ENCODE data around the gene IL22RA1.

IL22RA1 gene

DNA sequence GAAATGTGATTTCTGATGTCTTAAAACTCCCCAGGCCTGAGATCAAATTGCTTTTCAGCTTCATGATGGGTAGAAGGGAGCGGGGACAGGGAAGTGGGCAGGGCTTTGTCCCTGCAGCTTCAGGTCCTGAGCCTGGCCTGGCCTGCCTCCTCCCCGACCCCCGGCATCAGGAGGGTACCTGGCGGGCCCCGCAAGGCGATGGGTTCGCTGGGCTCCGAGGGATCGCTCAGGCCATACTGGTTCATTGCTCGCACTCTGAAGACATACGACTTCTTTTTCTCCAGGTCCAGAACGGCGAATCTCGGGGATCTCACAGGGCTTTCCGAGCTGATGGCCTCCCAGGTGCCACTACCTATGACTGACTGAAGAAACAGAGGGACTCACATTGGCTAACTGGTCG, 56.5 kb downstream of the IL22RA1 start:
- H3K4me2 ChIP-seq (ENCODE audit: low read length), result no peak overlapping the region
- H3K4me3 ChIP-seq (ENCODE audit: low read depth, low read length, poor library complexity, severe bottlenecking), result no peak overlapping the region
- peaks cover 13% of the 10 kb centered on the region; the same call in 1 of the 2 replicates for H3K27me3 ChIP-seq (ENCODE audit: insufficient read depth, low read length)
- H3K9me2 ChIP-seq (ENCODE audit: low read depth, low read length), result no peaks in the 10 kb centered on the region
- no peaks in the 10 kb centered on the region for H3K9me3 ChIP-seq (ENCODE audit: low read length)
- no peak overlapping the region for H3K9ac ChIP-seq (ENCODE audit: low read length)
- TF ChIP-seq, protein P1, sequence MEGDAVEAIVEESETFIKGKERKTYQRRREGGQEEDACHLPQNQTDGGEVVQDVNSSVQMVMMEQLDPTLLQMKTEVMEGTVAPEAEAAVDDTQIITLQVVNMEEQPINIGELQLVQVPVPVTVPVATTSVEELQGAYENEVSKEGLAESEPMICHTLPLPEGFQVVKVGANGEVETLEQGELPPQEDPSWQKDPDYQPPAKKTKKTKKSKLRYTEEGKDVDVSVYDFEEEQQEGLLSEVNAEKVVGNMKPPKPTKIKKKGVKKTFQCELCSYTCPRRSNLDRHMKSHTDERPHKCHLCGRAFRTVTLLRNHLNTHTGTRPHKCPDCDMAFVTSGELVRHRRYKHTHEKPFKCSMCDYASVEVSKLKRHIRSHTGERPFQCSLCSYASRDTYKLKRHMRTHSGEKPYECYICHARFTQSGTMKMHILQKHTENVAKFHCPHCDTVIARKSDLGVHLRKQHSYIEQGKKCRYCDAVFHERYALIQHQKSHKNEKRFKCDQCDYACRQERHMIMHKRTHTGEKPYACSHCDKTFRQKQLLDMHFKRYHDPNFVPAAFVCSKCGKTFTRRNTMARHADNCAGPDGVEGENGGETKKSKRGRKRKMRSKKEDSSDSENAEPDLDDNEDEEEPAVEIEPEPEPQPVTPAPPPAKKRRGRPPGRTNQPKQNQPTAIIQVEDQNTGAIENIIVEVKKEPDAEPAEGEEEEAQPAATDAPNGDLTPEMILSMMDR (IDR thresholded peaks at IDR 0.05; ENCODE audit: low read length), result no peak
- TF ChIP-seq EZH2 (IDR thresholded peaks at IDR 0.05; ENCODE audit: borderline replicate concordance, low read length), result no peak
- no peaks in the 10 kb centered on the region for H3K36me3 ChIP-seq (ENCODE audit: insufficient read depth, low read length)
- no peaks in the 10 kb centered on the region for H3F3A ChIP-seq (ENCODE audit: insufficient read depth, low read length)
- H4K20me1 ChIP-seq (ENCODE audit: insufficient read depth, low read length), result no peaks in the 10 kb centered on the region
- no peaks in the 10 kb centered on the region for H3K4me1 ChIP-seq (ENCODE audit: insufficient read depth, low read length, severe bottlenecking)
- H2AFZ ChIP-seq (ENCODE audit: low read length), result no peak overlapping the region
- no peaks in the 10 kb centered on the region for H3K79me2 ChIP-seq (ENCODE audit: insufficient read depth, low read length)
- no peak overlapping the region for H3K27ac ChIP-seq (ENCODE audit: low read depth, low read length, poor library complexity, severe bottlenecking)

- Histone ChIP-seq H3K9me2 (ENCODE audit: low read depth, low read length) (no peaks in the 10 kb centered on the region), H3K9me3 (ENCODE audit: low read length) (no peaks in the 10 kb centered on the region), H3K27me3 (ENCODE audit: insufficient read depth, low read length) (0 out of 2 replicates have a peak, but pooled peaks cover 10% of the 10 kb centered on the region), H2AFZ (ENCODE audit: low read length) (no peak overlapping the region), H3K36me3 (ENCODE audit: insufficient read depth, low read length) (no peaks in the 10 kb centered on the region), H3F3A (ENCODE audit: insufficient read depth, low read length) (no peaks in the 10 kb centered on the region), H3K4me2 (ENCODE audit: low read length) (no peak overlapping the region), H3K4me3 (ENCODE audit: low read depth, low read length, poor library complexity, severe bottlenecking) (no peak overlapping the region), H3K9ac (ENCODE audit: low read length) (no peak overlapping the region), H3K4me1 (ENCODE audit: insufficient read depth, low read length, severe bottlenecking) (no peaks in the 10 kb centered on the region), H4K20me1 (ENCODE audit: insufficient read depth, low read length) (no peaks in the 10 kb centered on the region), H3K27ac (ENCODE audit: low read depth, low read length, poor library complexity, severe bottlenecking) (no peak overlapping the region), H3K79me2 (ENCODE audit: insufficient read depth, low read length) (no peaks in the 10 kb centered on the region)
- no peak for TF ChIP-seq EZH2 (IDR thresholded peaks at IDR 0.05; ENCODE audit: borderline replicate concordance, low read length)
- TF ChIP-seq, protein P1 (IDR thresholded peaks at IDR 0.05; ENCODE audit: low read length), result no peak
Observed at GRCh38 chr1:24085546-24085945, 57.4 kb downstream of the IL22RA1 start.

- H3F3A ChIP-seq (ENCODE audit: insufficient read depth, low read length), result no peaks in the 10 kb centered on the region
- no peak overlapping the region for H3K27ac ChIP-seq (ENCODE audit: low read depth, low read length, poor library complexity, severe bottlenecking)
- no peak overlapping the region for H3K4me2 ChIP-seq (ENCODE audit: low read length)
- H3K9me2 ChIP-seq (ENCODE audit: low read depth, low read length), result no peaks in the 10 kb centered on the region
- H3K4me1 ChIP-seq (ENCODE audit: insufficient read depth, low read length, severe bottlenecking), result no peaks in the 10 kb centered on the region
- TF ChIP-seq, protein P1 (IDR thresholded peaks at IDR 0.05; ENCODE audit: low read length), result no peak
- no peak for TF ChIP-seq EZH2 (IDR thresholded peaks at IDR 0.05; ENCODE audit: borderline replicate concordance, low read length)
- H2AFZ ChIP-seq (ENCODE audit: low read length), result no peak overlapping the region
- no peak overlapping the region for H3K4me3 ChIP-seq (ENCODE audit: low read depth, low read length, poor library complexity, severe bottlenecking)
- H4K20me1 ChIP-seq (ENCODE audit: insufficient read depth, low read length), result no peaks in the 10 kb centered on the region
- 0 out of 2 replicates have a peak, but pooled peaks cover 10% of the 10 kb centered on the region for H3K27me3 ChIP-seq (ENCODE audit: insufficient read depth, low read length)
- no peaks in the 10 kb centered on the region for H3K36me3 ChIP-seq (ENCODE audit: insufficient read depth, low read length)
- H3K79me2 ChIP-seq (ENCODE audit: insufficient read depth, low read length), result no peaks in the 10 kb centered on the region
- no peaks in the 10 kb centered on the region for H3K9me3 ChIP-seq (ENCODE audit: low read length)
- H3K9ac ChIP-seq (ENCODE audit: low read length), result no peak overlapping the region
Observed at GRCh38 chr1:24085007-24085406, 57.9 kb downstream of the IL22RA1 start.
